PFSK-1 (cell line): Measurements from ENCODE around the gene SFMBT2.

Experiments
- FOXP2 ChIP-seq: optimal IDR thresholded peaks from 2 replicates; pipeline ENCODE3; 2011; ENCODE audit warnings: borderline replicate concordance, control low read depth, inconsistent platforms; ENCODE audit not compliant: insufficient read depth; ENCODE audit errors: extremely low read length, extremely low read depth
- POLR2AphosphoS5 ChIP-seq: IDR thresholded peaks from 2 replicates; pipeline ENCODE4 v1.6.1; 2012; ENCODE audit warnings: low read depth, mild to moderate bottlenecking, control low read depth, low read length, moderate library complexity
- REST ChIP-seq, 2 experiments: IDR thresholded peaks; 2 replicates each; pipeline versions ENCODE4 v1.6.1 to v1.8.0; 2011 to 2012; ENCODE audit warnings: low read depth in 2 of 2, low read length in 2 of 2, control low read depth in 1 of 2, inconsistent platforms in 1 of 2, mild to moderate bottlenecking in 1 of 2, moderate library complexity in 1 of 2; ENCODE audit not compliant: insufficient read depth in 1 of 2
- SIN3A ChIP-seq: IDR thresholded peaks from 2 replicates; pipeline ENCODE4 v1.6.1; 2012; ENCODE audit warnings: mild to moderate bottlenecking, low read length, moderate library complexity, borderline replicate concordance; ENCODE audit not compliant: insufficient read depth
- TAF1 ChIP-seq: IDR thresholded peaks from 2 replicates; pipeline ENCODE4 v1.6.1; 2012; ENCODE audit warnings: low read length, control low read depth, borderline replicate concordance; ENCODE audit not compliant: insufficient read depth

Gene SFMBT2

DNA sequence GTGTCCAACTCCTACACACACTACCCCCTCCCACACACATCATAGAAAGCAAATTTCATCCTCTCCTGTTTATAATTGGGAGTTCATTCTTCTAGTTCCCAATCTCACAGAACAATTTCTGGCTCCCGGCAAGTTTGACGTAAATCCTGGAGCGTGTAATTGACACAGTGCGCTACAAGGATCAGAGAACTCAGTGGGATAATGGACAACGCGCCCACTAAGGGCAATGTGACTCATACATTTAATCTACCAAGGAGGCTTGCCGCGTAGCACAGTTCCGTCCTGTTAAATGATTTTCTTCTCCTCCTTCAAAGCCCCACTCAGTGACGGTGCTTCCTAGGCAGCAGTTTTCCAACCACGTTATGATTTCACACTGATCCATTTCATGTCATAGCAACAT, 277.6 kb downstream of the SFMBT2 start:
- TF ChIP-seq REST (IDR thresholded peaks at IDR 0.05; ENCODE audit: insufficient read depth in 1 of 2, low read depth in 2 of 2, low read length in 2 of 2) (no peak), FOXP2 (no peak), TAF1 (no peak), POLR2AphosphoS5 (no peak), SIN3A (no peak)

DNA sequence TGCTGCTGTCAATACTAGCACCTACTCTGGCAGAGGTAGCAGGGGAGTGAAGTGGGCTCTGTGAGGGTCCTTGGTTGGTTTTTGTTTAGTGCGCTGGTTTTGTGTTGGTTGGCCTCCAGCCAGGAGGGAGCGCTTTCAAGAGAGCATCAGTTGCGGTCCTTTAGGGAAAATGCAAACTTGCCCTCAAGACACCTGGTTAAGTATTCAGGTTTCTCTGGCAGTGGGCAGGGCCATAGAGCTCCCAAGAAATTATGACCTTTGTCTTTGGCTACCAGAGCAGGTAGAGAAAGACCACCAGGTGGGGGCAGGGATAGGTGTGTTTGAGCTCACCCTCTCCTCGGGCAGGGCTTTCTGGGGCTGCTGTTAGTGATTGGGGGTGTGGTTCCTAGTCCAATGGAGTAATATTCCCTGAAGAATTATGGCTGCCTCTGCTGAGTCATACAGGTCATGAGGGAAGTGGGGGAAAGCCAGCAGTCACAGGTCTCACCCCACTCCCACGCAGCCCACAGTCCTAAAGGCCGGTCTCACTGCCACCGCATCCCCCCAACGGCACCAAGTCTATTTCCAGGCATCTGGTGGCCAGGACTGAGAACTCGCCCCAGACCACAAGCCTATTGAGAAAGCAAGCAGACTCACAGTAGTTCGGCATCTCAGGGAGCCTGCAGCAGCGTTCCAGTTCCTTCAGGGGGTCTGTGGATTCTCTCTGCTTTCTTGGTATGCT, 280.5 kb downstream of the SFMBT2 start:
- TF ChIP-seq FOXP2 (no peak), POLR2AphosphoS5 (no peak), TAF1 (no peak), REST (IDR thresholded peaks at IDR 0.05; ENCODE audit: insufficient read depth in 1 of 2, low read depth in 2 of 2, low read length in 2 of 2) (no peak), SIN3A (no peak)

DNA sequence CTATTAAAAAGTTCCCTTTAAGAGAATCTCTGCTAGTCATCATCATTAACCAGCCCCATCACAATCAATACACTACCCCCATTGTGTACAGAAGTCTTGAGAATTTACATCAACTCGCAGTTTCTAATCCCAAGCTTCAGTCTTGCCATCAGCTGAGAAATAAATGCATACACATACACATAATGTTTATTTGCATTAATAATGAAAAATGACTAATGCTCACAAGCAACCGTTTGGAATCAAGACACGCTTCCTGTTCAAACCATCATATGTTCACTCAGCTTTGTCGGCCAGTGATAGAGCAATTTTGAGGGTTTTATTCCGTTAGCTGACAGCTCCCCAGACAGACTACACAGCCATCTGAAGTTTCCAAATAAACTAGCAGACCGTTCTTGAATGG, 287.1 kb downstream of the SFMBT2 start:
- no peak for TF ChIP-seq REST (IDR thresholded peaks at IDR 0.05; ENCODE audit: insufficient read depth in 1 of 2, low read depth in 2 of 2, low read length in 2 of 2)
- no peak for TF ChIP-seq SIN3A
- no peak for TF ChIP-seq POLR2AphosphoS5

GRCh38 chr10:7122561-7122960, 288.3 kb downstream of the SFMBT2 start:
- TF ChIP-seq TAF1 (no peak), POLR2AphosphoS5 (no peak), SIN3A (no peak)

- no peak for TF ChIP-seq REST (IDR thresholded peaks at IDR 0.05; ENCODE audit: insufficient read depth in 1 of 2, low read depth in 2 of 2, low read length in 2 of 2)
- no peak for TF ChIP-seq POLR2AphosphoS5
- TF ChIP-seq FOXP2 = no peak
- no peak for TF ChIP-seq TAF1
- TF ChIP-seq SIN3A = no peak
These were observed 289.6 kb downstream of the SFMBT2 start for GRCh38 chr10:7121154-7121797.
